ENCODE data around the gene PLXNA4.

- TF ChIP-seq CTCF (IDR thresholded peaks at IDR 0.05) (no peak), POLR2A (IDR thresholded peaks at IDR 0.05) (no peak)
Observed at GRCh38 chr7:132613737-132614136, 37.5 kb upstream of the PLXNA4 start.

Data from stomach (tissue), 4 donors.